ENCODE data around the gene KCNQ1. TPM values are rescaled to one million over a fixed set of nuclear protein-coding genes. Genes with fewer than 3 reads are reported as not detected.

KCNQ1 gene
- total RNA-seq, 1 experiment from 2014 or later: 1.0 TPM

- no peak overlapping the region for H3K4me3 ChIP-seq (ENCODE audit: low read depth, low read length)
- POLR2A ChIA-PET: no interaction called here
- Mint-ChIP-seq H3K4me3 (ENCODE audit: unreplicated experiment) (no peak overlapping the region), H3K4me1 (ENCODE audit: low read depth, unreplicated experiment) (no peaks in the 10 kb centered on the region), H3K27ac (ENCODE audit: unreplicated experiment) (peak overlapping the region; percentile 5), H3K9me3 (ENCODE audit: unreplicated experiment) (peaks cover 47% of the 10 kb centered on the region), H3K27me3 (ENCODE audit: insufficient read depth, unreplicated experiment) (no peaks in the 10 kb centered on the region), H3K36me3 (ENCODE audit: insufficient read depth, unreplicated experiment) (peaks cover 73% of the 10 kb centered on the region)
- H3K4me1 ChIP-seq: no peaks in the 10 kb centered on the region
- TF ChIP-seq, protein P1, sequence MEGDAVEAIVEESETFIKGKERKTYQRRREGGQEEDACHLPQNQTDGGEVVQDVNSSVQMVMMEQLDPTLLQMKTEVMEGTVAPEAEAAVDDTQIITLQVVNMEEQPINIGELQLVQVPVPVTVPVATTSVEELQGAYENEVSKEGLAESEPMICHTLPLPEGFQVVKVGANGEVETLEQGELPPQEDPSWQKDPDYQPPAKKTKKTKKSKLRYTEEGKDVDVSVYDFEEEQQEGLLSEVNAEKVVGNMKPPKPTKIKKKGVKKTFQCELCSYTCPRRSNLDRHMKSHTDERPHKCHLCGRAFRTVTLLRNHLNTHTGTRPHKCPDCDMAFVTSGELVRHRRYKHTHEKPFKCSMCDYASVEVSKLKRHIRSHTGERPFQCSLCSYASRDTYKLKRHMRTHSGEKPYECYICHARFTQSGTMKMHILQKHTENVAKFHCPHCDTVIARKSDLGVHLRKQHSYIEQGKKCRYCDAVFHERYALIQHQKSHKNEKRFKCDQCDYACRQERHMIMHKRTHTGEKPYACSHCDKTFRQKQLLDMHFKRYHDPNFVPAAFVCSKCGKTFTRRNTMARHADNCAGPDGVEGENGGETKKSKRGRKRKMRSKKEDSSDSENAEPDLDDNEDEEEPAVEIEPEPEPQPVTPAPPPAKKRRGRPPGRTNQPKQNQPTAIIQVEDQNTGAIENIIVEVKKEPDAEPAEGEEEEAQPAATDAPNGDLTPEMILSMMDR (IDR thresholded peaks at IDR 0.05; ENCODE audit: insufficient read depth in 1 of 2, low read depth in 1 of 2, low read length in 1 of 2, severe bottlenecking in 1 of 2, unreplicated experiment in 1 of 2): no peak
- CTCF ChIA-PET: no interaction called here
- H3K27me3 ChIP-seq (replicated peaks; ENCODE audit: control insufficient read depth, insufficient read depth, low read length): no peaks in the 10 kb centered on the region
- peaks cover 67% of the 10 kb centered on the region for H3K9me3 ChIP-seq
- BruUV-seq (replicated peaks): no TSS peak
- no peak for DNase-seq
- intact Hi-C loops (cut with micrococcal nuclease; ENCODE audit: unreplicated experiment): no loop called here
- peaks cover 10% of the 10 kb centered on the region for H3K36me3 ChIP-seq (ENCODE audit: control insufficient read depth, insufficient read depth, low read length)
These were observed 216.6 kb downstream of the KCNQ1 start for GRCh38 chr11:2661173-2662023.

- H3K36me3 Mint-ChIP-seq (ENCODE audit: insufficient read depth, unreplicated experiment): peaks cover 70% of the 10 kb centered on the region
- POLR2A ChIA-PET: no interaction called here
These were observed 217.2 kb downstream of the KCNQ1 start for GRCh38 chr11:2662024-2662312.

DNA sequence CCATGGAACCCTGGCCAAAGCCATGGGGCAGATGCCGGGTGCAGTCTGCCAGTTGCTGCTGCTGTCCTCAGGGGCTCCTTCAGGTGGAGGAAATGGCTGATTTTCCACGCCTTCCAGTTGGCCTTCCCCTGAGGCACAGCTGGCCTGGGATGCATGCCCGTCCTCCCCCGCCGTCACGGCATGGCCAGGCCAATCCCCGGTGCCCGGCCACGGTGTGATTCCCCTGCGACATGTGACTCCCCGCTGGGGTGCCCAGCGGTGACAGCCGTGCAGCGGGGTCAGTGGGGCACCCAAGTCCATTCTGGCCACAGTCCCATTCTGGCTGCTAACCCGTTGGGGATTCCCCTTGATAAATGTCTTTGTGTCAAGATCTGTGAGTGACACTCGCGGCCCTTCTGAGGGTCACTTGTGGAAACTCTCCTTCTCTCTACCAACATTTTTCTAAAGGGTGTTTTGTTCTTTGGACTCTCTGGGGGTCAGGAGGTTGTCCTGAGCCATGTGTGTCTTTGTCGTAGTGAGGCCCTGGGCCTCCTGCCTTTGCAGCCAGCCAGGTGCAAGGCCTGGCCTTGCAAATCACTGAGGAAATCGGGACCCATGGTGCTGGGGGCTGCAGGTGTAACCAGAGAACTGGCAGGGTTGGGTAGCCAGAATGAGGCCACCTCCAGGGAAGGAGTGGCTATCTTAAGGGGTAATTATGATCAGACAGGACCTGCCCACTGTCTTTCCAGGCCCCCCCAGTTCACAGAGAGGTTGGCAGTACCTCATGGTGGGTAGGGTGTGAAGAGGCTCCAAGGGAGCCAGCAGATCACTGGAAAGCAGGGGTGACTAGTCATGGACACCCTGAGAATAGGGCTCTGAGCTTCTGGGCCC, 217.9 kb downstream of the KCNQ1 start:
- TF ChIP-seq, protein P1 (IDR thresholded peaks at IDR 0.05; ENCODE audit: insufficient read depth in 1 of 2, low read depth in 1 of 2, low read length in 1 of 2, severe bottlenecking in 1 of 2, unreplicated experiment in 1 of 2): no peak
- CTCF ChIA-PET: no interaction called here
- H3K36me3 Mint-ChIP-seq (ENCODE audit: insufficient read depth, unreplicated experiment): peaks cover 67% of the 10 kb centered on the region
- no peak overlapping the region for H3K4me3 Mint-ChIP-seq (ENCODE audit: unreplicated experiment)
- Histone ChIP-seq H3K36me3 (ENCODE audit: control insufficient read depth, insufficient read depth, low read length) (peaks cover 11% of the 10 kb centered on the region), H3K27me3 (replicated peaks; ENCODE audit: control insufficient read depth, insufficient read depth, low read length) (no peaks in the 10 kb centered on the region), H3K9me3 (peaks cover 56% of the 10 kb centered on the region), H3K4me3 (ENCODE audit: low read depth, low read length) (no peak overlapping the region), H3K4me1 (no peaks in the 10 kb centered on the region)
- H3K9me3 Mint-ChIP-seq (ENCODE audit: unreplicated experiment): peaks cover 35% of the 10 kb centered on the region
- H3K27me3 Mint-ChIP-seq (ENCODE audit: insufficient read depth, unreplicated experiment): no peaks in the 10 kb centered on the region
- H3K27ac Mint-ChIP-seq (ENCODE audit: unreplicated experiment): no peak overlapping the region
- H3K4me1 Mint-ChIP-seq (ENCODE audit: low read depth, unreplicated experiment): no peaks in the 10 kb centered on the region
- DNase-seq: no peak
- BruUV-seq (replicated peaks): no TSS peak
- intact Hi-C loops (cut with micrococcal nuclease; ENCODE audit: unreplicated experiment): no loop called here
- POLR2A ChIA-PET: no interaction called here

More at GRCh38 chr11:2662024-2662312, 217.2 kb downstream of the KCNQ1 start:
- Histone ChIP-seq H3K27me3 (replicated peaks; ENCODE audit: control insufficient read depth, insufficient read depth, low read length) (no peaks in the 10 kb centered on the region), H3K9me3 (peaks cover 62% of the 10 kb centered on the region), H3K36me3 (ENCODE audit: control insufficient read depth, insufficient read depth, low read length) (peaks cover 10% of the 10 kb centered on the region), H3K4me1 (no peaks in the 10 kb centered on the region), H3K4me3 (ENCODE audit: low read depth, low read length) (no peak overlapping the region)
- BruUV-seq (replicated peaks): no TSS peak
- H3K4me1 Mint-ChIP-seq (ENCODE audit: low read depth, unreplicated experiment): no peaks in the 10 kb centered on the region
- peaks cover 42% of the 10 kb centered on the region for H3K9me3 Mint-ChIP-seq (ENCODE audit: unreplicated experiment)
- no peak for DNase-seq
- intact Hi-C loops (cut with micrococcal nuclease; ENCODE audit: unreplicated experiment): no loop called here
- no peaks in the 10 kb centered on the region for H3K27me3 Mint-ChIP-seq (ENCODE audit: insufficient read depth, unreplicated experiment)
- no peak overlapping the region for H3K27ac Mint-ChIP-seq (ENCODE audit: unreplicated experiment)
- H3K4me3 Mint-ChIP-seq (ENCODE audit: unreplicated experiment): no peak overlapping the region
- TF ChIP-seq, protein P1 (IDR thresholded peaks at IDR 0.05; ENCODE audit: insufficient read depth in 1 of 2, low read depth in 1 of 2, low read length in 1 of 2, severe bottlenecking in 1 of 2, unreplicated experiment in 1 of 2): no peak
- CTCF ChIA-PET: no interaction called here

All from Caco-2 (cell line).